Endothelial cell of umbilical vein (primary cell): ENCODE measurements around the gene SCYGR6. TPM values are rescaled to one million over a fixed set of nuclear protein-coding genes. Genes with fewer than 3 reads are reported as not detected.

ENCODE experiments used
- BruUV-seq: library from RNA; stranded (reverse); fragments of 400-500 nt; replicated peaks from 2 replicates; lab custom pipeline; 2021; lab: Mats Ljungman, UMichigan
- CTCF ChIA-PET: fragments of 300-600, 350-600 bp; sonication (Branson Sonifier 250); formaldehyde crosslinking; loops from one replicate; lab custom pipeline; 2021; ENCODE audit warnings: antibody characterized with exemption, inconsistent platforms; lab: Charles Lee
- POLR2A ChIA-PET: fragments of 300-600, 350-600 bp; sonication (Branson Sonifier 250); formaldehyde crosslinking; loops from one replicate; lab custom pipeline; 2021; ENCODE audit warnings: antibody characterized with exemption, inconsistent platforms; lab: Charles Lee
- DNase-seq: peaks from one replicate; pipeline ENCODE4 v3.0.0-alpha.2; 2011; ENCODE audit warnings: low read depth, low spot score
- FAIRE-seq: peaks from 2 replicates; lab custom pipeline; 2011; peaks lifted over from hg19 to GRCh38; lab: Jason Lieb, UNC
- H2AFZ ChIP-seq: 2 replicates; pipeline ENCODE4 v1.6.0; 2012; ENCODE audit warnings: low read depth, low read length, control low read depth, inconsistent platforms
- H3K27ac ChIP-seq: 2 replicates; pipeline ENCODE4 v1.5.1; 2011; ENCODE audit warnings: low read depth, mild to moderate bottlenecking, control low read depth, low read length, moderate library complexity; ENCODE audit not compliant: insufficient read depth
- H3K27me3 ChIP-seq, 2 experiments: 2 replicates each; pipeline versions ENCODE4 v1.6.0 to v1.6.1; 2011; ENCODE audit warnings: low read length in 2 of 2, mixed read lengths in 1 of 2; ENCODE audit not compliant: control insufficient read depth in 2 of 2, insufficient read depth in 2 of 2
- H3K36me3 ChIP-seq, 2 experiments: 2 replicates in 1 of 2; 3 replicates in 1 of 2; pipeline ENCODE4 v1.5.1; 2011; ENCODE audit warnings: low read length in 2 of 2, mild to moderate bottlenecking in 1 of 2, moderate library complexity in 1 of 2; ENCODE audit not compliant: control insufficient read depth in 2 of 2, insufficient read depth in 2 of 2; ENCODE audit errors: extremely low read depth in 1 of 2
- H3K4me1 ChIP-seq: 3 replicates; pipeline ENCODE4 v1.5.1; 2011; ENCODE audit warnings: mild to moderate bottlenecking, low read length; ENCODE audit not compliant: control insufficient read depth, insufficient read depth; ENCODE audit errors: extremely low read depth
- H3K4me2 ChIP-seq: 2 replicates; pipeline ENCODE4 v1.6.1; 2011; ENCODE audit warnings: low read length, control low read depth, mixed read lengths; ENCODE audit not compliant: insufficient read depth
- H3K4me3 ChIP-seq, 3 experiments: fragments of 200-600 bp in 1 of 3; sonication (generic), shearing (Covaris generic) in 1 of 3; replicated peaks in 1 of 3; 2 replicates each; pipeline ENCODE4 v1.5.1; 2011 to 2016; ENCODE audit warnings: control low read depth in 3 of 3, low read length in 3 of 3, mild to moderate bottlenecking in 2 of 3, inconsistent platforms in 1 of 3, low read depth in 1 of 3, moderate library complexity in 1 of 3; ENCODE audit not compliant: insufficient read depth in 1 of 3
- H3K79me2 ChIP-seq: 2 replicates; pipeline ENCODE4 v1.6.0; 2012; ENCODE audit warnings: low read length, inconsistent platforms; ENCODE audit not compliant: control insufficient read depth, insufficient read depth
- H3K9ac ChIP-seq: replicated peaks from 2 replicates; pipeline ENCODE3; 2011; ENCODE audit warnings: low read length, control low read depth; ENCODE audit not compliant: insufficient read depth; ENCODE audit errors: extremely low read depth
- H3K9me1 ChIP-seq: replicated peaks from 3 replicates; pipeline ENCODE4 v1.6.0; 2011; ENCODE audit warnings: mild to moderate bottlenecking, low read length; ENCODE audit not compliant: control insufficient read depth, insufficient read depth; ENCODE audit errors: extremely low read depth
- H3K9me3 ChIP-seq: replicated peaks from 2 replicates; pipeline ENCODE4 v1.5.1; 2012; ENCODE audit warnings: low read length, inconsistent platforms; ENCODE audit not compliant: control insufficient read depth, insufficient read depth
- H4K20me1 ChIP-seq: replicated peaks from 2 replicates; pipeline ENCODE3; 2011; ENCODE audit warnings: mild to moderate bottlenecking, low read length; ENCODE audit not compliant: control insufficient read depth, insufficient read depth; ENCODE audit errors: extremely low read depth
- EZH2 ChIP-seq: IDR thresholded peaks from 2 replicates; pipeline ENCODE4 v1.6.1; 2012; ENCODE audit warnings: borderline replicate concordance, low read depth, mild to moderate bottlenecking, moderate library complexity, low read length, inconsistent platforms; ENCODE audit not compliant: severe bottlenecking
- FOS ChIP-seq: IDR thresholded peaks from 2 replicates; pipeline ENCODE4 v1.6.1; 2011; ENCODE audit warnings: mild to moderate bottlenecking, low read length, moderate library complexity, borderline replicate concordance; ENCODE audit not compliant: insufficient read depth
- GATA2 ChIP-seq: IDR thresholded peaks from 2 replicates; pipeline ENCODE4 v1.7.0; 2011; ENCODE audit warnings: low read depth, mild to moderate bottlenecking, moderate library complexity, mixed read lengths, low read length; ENCODE audit not compliant: insufficient read length, insufficient read depth
- JUN ChIP-seq: IDR thresholded peaks from 2 replicates; pipeline ENCODE4 v1.6.1; 2011; ENCODE audit warnings: borderline replicate concordance, low read depth; ENCODE audit not compliant: insufficient read length, insufficient read depth
- MYC ChIP-seq: IDR thresholded peaks from one replicate; pipeline ENCODE4 v1.6.1; 2011; ENCODE audit warnings: mild to moderate bottlenecking, low read depth, low read length
- POLR2A ChIP-seq: IDR thresholded peaks from 2 replicates; pipeline ENCODE4 v1.6.1; 2012; ENCODE audit warnings: low read depth, mild to moderate bottlenecking, control low read depth, low read length
- POLR2AphosphoS5 ChIP-seq: IDR thresholded peaks from 2 replicates; pipeline ENCODE4 v1.6.1; 2012; ENCODE audit warnings: low read depth, mild to moderate bottlenecking, control low read depth, low read length, moderate library complexity; ENCODE audit not compliant: insufficient read depth
- dilution Hi-C: fragments of 300-500 bp; cut with MboI; formaldehyde crosslinking; loops from one replicate; pipeline ENCODE4 v1.15.0; 2019; ENCODE audit warnings: low sequenced_read_pairs; ENCODE audit not compliant: extremely low pct_ligation_motif_present
- intact Hi-C: fragments of 100-400 bp; cut with micrococcal nuclease; formaldehyde crosslinking; loops from one replicate; pipeline ENCODE4 v1.10.0; 2022
- polyA plus RNA-seq, 4 experiments: library from polyadenylated mRNA; depleted of rRNA in 3 of 4; stranded (reverse) in 3 of 4; unstranded in 1 of 4; fragments of >200 nt; gene quantifications; 2 replicates each; pipeline versions ENCODE4 v1.2.1 to v1.2.3, GENCODE V29; 2011 to 2012; ENCODE audit warnings: missing spikeins in 1 of 4
- total RNA-seq: library from RNA; stranded (reverse); gene quantifications from 2 replicates; pipeline ENCODE4 v1.2.3, GENCODE V29; 2021
- TF ChIP-seq, protein P1 (sequence below): IDR thresholded peaks from 2 replicates; pipeline ENCODE4 v1.6.1; 2011; ENCODE audit not compliant: insufficient read depth, insufficient read length
- TF ChIP-seq, protein P2 (sequence below), 2 donors: IDR thresholded peaks; 1 replicate in 1 of 2; 2 replicates in 1 of 2; pipeline ENCODE4 v1.5.1; 2011; ENCODE audit warnings: low read length in 2 of 2, mild to moderate bottlenecking in 2 of 2, moderate library complexity in 2 of 2, control low read depth in 1 of 2, inconsistent platforms in 1 of 2, low read depth in 1 of 2; ENCODE audit not compliant: insufficient read depth in 1 of 2; ENCODE audit errors: extremely low read depth in 1 of 2

The SCYGR6 gene
- total and polyA plus RNA-seq, 2 donors (not counting 3 experiments of a cell fraction or from before 2014, with no cell fraction given) = not detected

DNA sequence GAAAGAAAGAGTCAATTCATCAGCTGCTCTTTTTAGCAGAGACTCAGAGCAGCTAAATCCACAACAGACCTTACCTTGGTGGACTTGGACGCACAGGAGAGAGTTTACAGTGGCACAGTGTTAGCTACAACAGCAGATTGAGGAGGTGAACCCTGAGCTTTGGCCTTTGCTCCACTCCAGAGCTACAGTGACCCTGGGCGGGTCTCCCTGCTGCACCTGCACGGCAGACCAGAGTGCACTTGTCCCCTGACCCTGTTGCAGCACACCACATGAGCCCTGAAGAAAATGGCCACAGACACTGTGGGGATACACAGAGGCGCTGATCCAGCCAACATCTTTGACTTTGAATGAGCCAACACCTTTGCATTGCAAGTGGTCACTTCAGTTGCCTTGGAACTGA, 17.7 kb downstream of the SCYGR6 start:
- Histone ChIP-seq H3K9ac (no peak overlapping the region), H3K4me2 (no peak overlapping the region), H3K36me3 (no peaks in the 10 kb centered on the region), H3K27me3 (no peaks in the 10 kb centered on the region), H2AFZ (no peak overlapping the region), H3K9me1 (no peaks in the 10 kb centered on the region), H3K4me3 (no peak overlapping the region), H3K9me3 (no peaks in the 10 kb centered on the region), H4K20me1 (no peaks in the 10 kb centered on the region), H3K79me2 (no peaks in the 10 kb centered on the region), H3K4me1 (no peaks in the 10 kb centered on the region), H3K27ac (no peak overlapping the region)
- ChIA-PET POLR2A (no interaction called here), CTCF (interaction anchor here (1.6 kb wide), 1 partner anchor 10 kb away, joined by 4 read pairs; no protein-coding TSS in a partner anchor)
- no peak for DNase-seq
- intact Hi-C loops (no loop called here), dilution Hi-C loops (no loop called here)
- no peak for FAIRE-seq
- TF ChIP-seq GATA2 = no peak
- no peak for TF ChIP-seq POLR2AphosphoS5
- no peak for TF ChIP-seq EZH2
- TF ChIP-seq MYC = no peak
- TF ChIP-seq, protein P1, sequence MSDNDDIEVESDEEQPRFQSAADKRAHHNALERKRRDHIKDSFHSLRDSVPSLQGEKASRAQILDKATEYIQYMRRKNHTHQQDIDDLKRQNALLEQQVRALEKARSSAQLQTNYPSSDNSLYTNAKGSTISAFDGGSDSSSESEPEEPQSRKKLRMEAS = no peak
- TF ChIP-seq, protein P2, sequence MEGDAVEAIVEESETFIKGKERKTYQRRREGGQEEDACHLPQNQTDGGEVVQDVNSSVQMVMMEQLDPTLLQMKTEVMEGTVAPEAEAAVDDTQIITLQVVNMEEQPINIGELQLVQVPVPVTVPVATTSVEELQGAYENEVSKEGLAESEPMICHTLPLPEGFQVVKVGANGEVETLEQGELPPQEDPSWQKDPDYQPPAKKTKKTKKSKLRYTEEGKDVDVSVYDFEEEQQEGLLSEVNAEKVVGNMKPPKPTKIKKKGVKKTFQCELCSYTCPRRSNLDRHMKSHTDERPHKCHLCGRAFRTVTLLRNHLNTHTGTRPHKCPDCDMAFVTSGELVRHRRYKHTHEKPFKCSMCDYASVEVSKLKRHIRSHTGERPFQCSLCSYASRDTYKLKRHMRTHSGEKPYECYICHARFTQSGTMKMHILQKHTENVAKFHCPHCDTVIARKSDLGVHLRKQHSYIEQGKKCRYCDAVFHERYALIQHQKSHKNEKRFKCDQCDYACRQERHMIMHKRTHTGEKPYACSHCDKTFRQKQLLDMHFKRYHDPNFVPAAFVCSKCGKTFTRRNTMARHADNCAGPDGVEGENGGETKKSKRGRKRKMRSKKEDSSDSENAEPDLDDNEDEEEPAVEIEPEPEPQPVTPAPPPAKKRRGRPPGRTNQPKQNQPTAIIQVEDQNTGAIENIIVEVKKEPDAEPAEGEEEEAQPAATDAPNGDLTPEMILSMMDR (IDR thresholded peaks at IDR 0.05; ENCODE audit: extremely low read depth in 1 of 2, insufficient read depth in 1 of 2, low read depth in 1 of 2, low read length in 2 of 2) = no peak
- TF ChIP-seq POLR2A = no peak
- TF ChIP-seq JUN = no peak
- no peak for TF ChIP-seq FOS
- no TSS peak for BruUV-seq
